OCI-LY7 (cell line): ENCODE data around the gene FRRS1. TPM values are rescaled to one million over a fixed set of nuclear protein-coding genes. Genes with fewer than 3 reads are reported as not detected.
"Not testable (repeated sequence)": the region's sequence is repeated elsewhere in the genome, so short reads cannot be mapped to it uniquely, and the experiment has no call there.

Experiments
- BruUV-seq: library from RNA; stranded (reverse); fragments of 400-500 nt; replicated peaks from 2 replicates; lab custom pipeline; 2021; lab: Mats Ljungman, UMichigan
- CTCF ChIA-PET: fragments of 300-600 bp; sonication (Branson Sonifier 250); formaldehyde crosslinking; loops from one replicate; lab custom pipeline; 2022; ENCODE audit warnings: antibody characterized with exemption; ENCODE audit not compliant: unreplicated experiment; lab: Charles Lee
- POLR2A ChIA-PET: fragments of 300-600 bp; sonication (Branson Sonifier 250); formaldehyde crosslinking; loops from one replicate; lab custom pipeline; 2022; ENCODE audit warnings: antibody characterized with exemption; lab: Charles Lee
- DNase-seq: peaks from one replicate; pipeline ENCODE4 v3.0.0-alpha.2; 2015; ENCODE audit warnings: low spot score
- H2AFZ ChIP-seq: fragments of 200-600 bp; sonication (generic), shearing (Covaris generic); 2 replicates; pipeline ENCODE4 v1.6.1; 2014; ENCODE audit warnings: mild to moderate bottlenecking, antibody characterized with exemption, low read length, moderate library complexity
- H3K27ac ChIP-seq: fragments of 200-600 bp; sonication (generic); 2 replicates; pipeline ENCODE4 v1.5.1; 2014; ENCODE audit warnings: mixed run types, low read depth, mild to moderate bottlenecking, moderate library complexity, low read length, inconsistent platforms; ENCODE audit not compliant: poor library complexity, severe bottlenecking
- H3K36me3 ChIP-seq: fragments of 200-600 bp; sonication (generic); 2 replicates; pipeline ENCODE4 v1.6.1; 2014; ENCODE audit warnings: mild to moderate bottlenecking, antibody characterized with exemption, low read length, moderate library complexity, mixed read lengths; ENCODE audit not compliant: insufficient read depth
- H3K4me1 ChIP-seq: fragments of 200-600 bp; sonication (generic); 2 replicates; pipeline ENCODE4 v1.5.1; 2014; ENCODE audit warnings: mild to moderate bottlenecking, low read length; ENCODE audit not compliant: insufficient read depth, poor library complexity, severe bottlenecking
- H3K4me2 ChIP-seq: fragments of 200-600 bp; sonication (generic); 2 replicates; pipeline ENCODE4 v1.6.1; 2014; ENCODE audit warnings: mild to moderate bottlenecking, low read length
- H3K4me3 ChIP-seq: fragments of 200-600 bp; sonication (generic); 2 replicates; pipeline ENCODE4 v1.5.1; 2014; ENCODE audit warnings: mild to moderate bottlenecking, low read depth, low read length; ENCODE audit not compliant: poor library complexity, severe bottlenecking
- H3K79me2 ChIP-seq: fragments of 200-600 bp; sonication (generic); 2 replicates; pipeline ENCODE4 v1.6.1; 2016; ENCODE audit warnings: low read depth, mild to moderate bottlenecking, low read length, moderate library complexity, mixed read lengths; ENCODE audit not compliant: insufficient read depth
- H3K9me2 ChIP-seq: fragments of 200-600 bp; sonication (generic); 2 replicates; pipeline ENCODE4 v1.6.1; 2016; ENCODE audit warnings: mild to moderate bottlenecking, low read length, mixed read lengths; ENCODE audit not compliant: insufficient read depth
- H3K9me3 ChIP-seq: fragments of 200-600 bp; sonication (generic); 2 replicates; pipeline ENCODE4 v1.6.1; 2014; ENCODE audit warnings: mild to moderate bottlenecking, mixed run types, low read length, mixed read lengths
- H4K20me1 ChIP-seq: fragments of 200-600 bp; sonication (generic); 2 replicates; pipeline ENCODE4 v1.6.1; 2014; ENCODE audit warnings: mild to moderate bottlenecking, antibody characterized with exemption, low read length, moderate library complexity, mixed read lengths; ENCODE audit not compliant: insufficient read depth
- EZH2phosphoT487 ChIP-seq: fragments of 200-600 bp; sonication (generic); IDR thresholded peaks from 2 replicates; pipeline ENCODE4 v1.6.1; 2018; ENCODE audit warnings: low read depth, borderline replicate concordance, mild to moderate bottlenecking, mixed run types, antibody characterized with exemption, low read length, moderate library complexity, mixed read lengths
- intact Hi-C: fragments of 100-400 bp; cut with micrococcal nuclease; formaldehyde crosslinking; loops from one replicate; pipeline ENCODE4 v1.10.0; 2022; ENCODE audit not compliant: unreplicated experiment
- total RNA-seq, 2 experiments: library from RNA; depleted of rRNA in 1 of 2; stranded (reverse); fragments of >200 nt in 1 of 2; shearing (Covaris generic) in 1 of 2; gene quantifications; 2 replicates each; pipeline ENCODE4 v1.2.3, GENCODE V29; 2014 to 2022
- TF ChIP-seq, protein P1 (sequence below): fragments of 200-600 bp; sonication (generic); conservative IDR thresholded peaks from 2 replicates; pipeline ENCODE4 v1.5.1; 2014; ENCODE audit warnings: mild to moderate bottlenecking, antibody characterized with exemption, low read length, moderate library complexity, mixed read lengths

The FRRS1 gene
- total RNA-seq, 2 experiments from 2014 or later, result 4.5 to 6.5 TPM

DNA sequence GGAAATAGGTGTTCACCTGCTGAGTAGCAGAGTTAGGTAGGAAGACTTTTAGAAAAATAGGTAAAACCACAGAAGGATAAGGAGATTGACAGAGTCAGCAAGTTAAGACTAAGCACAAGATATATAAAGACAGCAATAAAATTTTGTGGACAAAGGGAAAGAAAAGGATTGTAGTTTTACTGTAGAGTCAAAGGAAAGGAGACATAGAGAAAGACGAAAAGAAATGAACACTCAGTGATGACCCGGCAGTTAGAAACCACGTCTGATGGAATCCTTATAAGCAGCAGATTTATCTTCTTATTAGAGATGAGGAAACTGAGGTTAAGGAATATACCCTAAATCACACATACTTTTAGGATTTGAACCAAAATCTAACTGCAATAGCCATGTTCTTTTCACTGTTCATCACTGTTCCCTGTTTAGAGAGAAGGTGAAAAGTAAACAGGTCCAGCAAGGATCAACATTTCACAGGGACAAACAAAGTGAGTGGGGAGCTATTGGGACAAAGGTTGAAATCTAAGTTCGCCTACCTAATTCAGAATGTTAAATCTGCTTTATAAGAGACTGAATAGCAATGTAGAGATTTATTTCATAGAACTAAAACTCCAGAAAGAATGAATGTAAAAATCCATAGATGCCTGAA lies 6.8 kb downstream of the FRRS1 start:
- CTCF ChIA-PET, result no interaction called here
- peaks cover 7% of the 10 kb centered on the region for H3K4me1 ChIP-seq

DNA sequence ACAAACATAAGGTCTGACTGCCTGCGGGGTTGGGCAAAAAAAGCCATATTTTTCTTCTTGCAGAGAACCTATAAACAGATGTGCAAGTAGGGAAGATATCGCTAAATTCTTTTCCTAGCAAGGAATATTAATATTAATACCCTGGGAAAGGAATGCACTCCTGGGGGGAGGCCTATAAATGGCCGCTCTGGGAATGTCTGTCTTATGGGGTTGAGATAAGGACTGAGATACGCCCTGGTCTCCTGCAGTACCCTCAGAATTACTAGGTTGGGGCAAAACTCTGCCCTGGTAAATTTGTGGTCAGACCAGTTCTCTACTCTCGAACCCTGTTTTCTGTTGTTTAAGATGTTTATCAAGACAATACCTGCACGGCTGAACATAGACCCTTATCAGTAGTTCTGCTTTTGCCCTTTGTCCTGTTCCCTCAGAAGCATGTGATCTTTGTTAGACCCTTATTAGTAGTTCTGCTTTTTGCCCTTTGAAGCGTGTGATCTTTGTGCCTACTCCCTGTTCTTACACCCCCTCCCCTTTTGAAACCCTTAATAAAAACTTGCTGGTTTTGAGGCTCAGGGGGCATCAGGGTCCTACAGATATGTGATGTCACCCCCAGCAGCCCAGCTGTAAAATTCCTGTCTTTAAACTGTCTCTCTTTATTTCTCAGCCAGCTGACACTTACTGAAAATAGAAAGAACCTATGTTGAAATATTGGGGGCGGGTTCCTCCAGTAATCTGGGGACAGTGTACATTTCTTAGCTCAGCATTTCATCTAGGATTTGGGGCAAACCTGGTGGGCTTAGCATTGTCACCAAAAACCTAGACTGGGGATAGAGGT lies 7.5 kb downstream of the FRRS1 start:
- peak overlapping the region; percentile 31; the same call in 1 of the 2 replicates for H3K4me2 ChIP-seq
- CTCF ChIA-PET, H3K27ac ChIP-seq, H3K4me3 ChIP-seq, intact Hi-C loops, H4K20me1 ChIP-seq, H2AFZ ChIP-seq, DNase-seq, H3K36me3 ChIP-seq, H3K4me1 ChIP-seq, H3K79me2 ChIP-seq, H3K9me3 ChIP-seq, H3K9me2 ChIP-seq, BruUV-seq: not testable (repeated sequence)
- POLR2A ChIA-PET, result interaction anchor here (0.6 kb wide), 1 partner anchor 319 kb away, joined by 3 read pairs; no protein-coding TSS in a partner anchor

More for the DNA sequence above, 6.8 kb downstream of the FRRS1 start:
- Histone ChIP-seq H3K4me3 (no peak overlapping the region), H4K20me1 (no peaks in the 10 kb centered on the region), H2AFZ (no peak overlapping the region), H3K4me2 (0 out of 2 replicates have a peak overlapping the region, but pooled peaks have one; percentile 31), H3K27ac (no peak overlapping the region), H3K36me3 (peaks cover 4% of the 10 kb centered on the region; the same call in 1 of the 2 replicates), H3K9me3 (0 out of 2 replicates have a peak, but pooled peaks cover 5% of the 10 kb centered on the region), H3K79me2 (no peaks in the 10 kb centered on the region), H3K9me2 (no peaks in the 10 kb centered on the region)
- TF ChIP-seq, protein P1, sequence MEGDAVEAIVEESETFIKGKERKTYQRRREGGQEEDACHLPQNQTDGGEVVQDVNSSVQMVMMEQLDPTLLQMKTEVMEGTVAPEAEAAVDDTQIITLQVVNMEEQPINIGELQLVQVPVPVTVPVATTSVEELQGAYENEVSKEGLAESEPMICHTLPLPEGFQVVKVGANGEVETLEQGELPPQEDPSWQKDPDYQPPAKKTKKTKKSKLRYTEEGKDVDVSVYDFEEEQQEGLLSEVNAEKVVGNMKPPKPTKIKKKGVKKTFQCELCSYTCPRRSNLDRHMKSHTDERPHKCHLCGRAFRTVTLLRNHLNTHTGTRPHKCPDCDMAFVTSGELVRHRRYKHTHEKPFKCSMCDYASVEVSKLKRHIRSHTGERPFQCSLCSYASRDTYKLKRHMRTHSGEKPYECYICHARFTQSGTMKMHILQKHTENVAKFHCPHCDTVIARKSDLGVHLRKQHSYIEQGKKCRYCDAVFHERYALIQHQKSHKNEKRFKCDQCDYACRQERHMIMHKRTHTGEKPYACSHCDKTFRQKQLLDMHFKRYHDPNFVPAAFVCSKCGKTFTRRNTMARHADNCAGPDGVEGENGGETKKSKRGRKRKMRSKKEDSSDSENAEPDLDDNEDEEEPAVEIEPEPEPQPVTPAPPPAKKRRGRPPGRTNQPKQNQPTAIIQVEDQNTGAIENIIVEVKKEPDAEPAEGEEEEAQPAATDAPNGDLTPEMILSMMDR, result no peak
- no peak for TF ChIP-seq EZH2phosphoT487
- intact Hi-C loops, result no loop called here
- DNase-seq, result no peak
- POLR2A ChIA-PET, result interaction anchor here (0.6 to 0.7 kb wide), 2 partner anchors 50 to 740 kb away, joined by 3 to 5 read pairs; no protein-coding TSS in a partner anchor
- no TSS peak for BruUV-seq

DNA sequence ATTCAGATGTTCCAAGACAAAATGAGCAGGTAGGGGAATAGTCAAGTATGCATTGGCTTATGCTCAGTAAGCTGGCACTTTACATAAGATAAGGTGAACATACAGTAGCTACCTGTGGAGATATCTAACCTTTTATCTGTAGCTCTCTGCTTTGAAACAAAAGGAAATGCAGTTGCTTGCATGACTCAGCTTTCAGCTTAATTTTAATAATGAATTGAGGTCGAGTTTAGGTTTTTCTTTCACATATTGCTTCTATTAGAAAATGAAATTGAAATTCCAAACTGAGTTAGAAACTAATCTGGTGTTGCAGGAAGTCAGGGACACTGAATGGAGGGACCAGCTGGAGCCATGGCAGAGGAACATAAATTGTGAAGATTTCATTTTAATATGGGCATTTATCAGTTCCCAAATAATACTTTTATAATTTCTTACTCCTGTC lies 8.3 kb downstream of the FRRS1 start:
- no peaks in the 10 kb centered on the region for H3K9me2 ChIP-seq
- DNase-seq, result no peak
- no peak overlapping the region for H3K4me2 ChIP-seq
- H2AFZ ChIP-seq, result no peak overlapping the region
- peaks cover 7% of the 10 kb centered on the region for H3K4me1 ChIP-seq
- ChIA-PET POLR2A (interaction anchor here (0.6 to 1.0 kb wide), 3 partner anchors 8 to 26 kb away, joined by 3 read pairs; partner anchors contain the start of gene FRRS1), CTCF (no interaction called here)
- no peak overlapping the region for H3K27ac ChIP-seq
- intact Hi-C loops, result no loop called here
- no peak for TF ChIP-seq EZH2phosphoT487
- TF ChIP-seq, protein P1, result no peak
- no TSS peak for BruUV-seq
- no peak overlapping the region for H3K4me3 ChIP-seq
- no peaks in the 10 kb centered on the region for H3K79me2 ChIP-seq
- H4K20me1 ChIP-seq, result no peaks in the 10 kb centered on the region
- peaks cover 4% of the 10 kb centered on the region; the same call in 1 of the 2 replicates for H3K36me3 ChIP-seq
- 0 out of 2 replicates have a peak, but pooled peaks cover 5% of the 10 kb centered on the region for H3K9me3 ChIP-seq
